ENCODE measurements around the gene LRRC8B.

DNA sequence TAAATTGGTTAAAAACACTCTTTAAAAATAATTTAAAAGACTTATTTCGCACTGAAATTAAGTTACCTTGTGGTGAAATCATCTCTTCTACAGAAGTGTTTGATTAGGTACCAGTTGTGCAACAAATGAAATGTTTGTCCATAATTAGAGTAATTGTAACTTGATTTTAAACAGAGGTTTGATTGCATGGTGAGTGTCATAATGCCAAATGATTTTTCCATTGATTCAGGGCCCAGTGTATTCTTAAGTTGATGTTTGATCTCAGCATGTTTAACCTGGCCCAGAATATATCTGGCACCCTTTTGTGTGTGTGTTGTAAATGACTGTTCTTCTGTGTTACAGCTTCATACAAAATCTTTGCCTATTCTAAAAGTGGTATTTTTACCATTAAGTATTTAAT lies 28.5 kb downstream of the LRRC8B start:
- TF ChIP-seq HDAC1 (IDR thresholded peaks at IDR 0.05) (no peak), POLR2AphosphoS5 (IDR thresholded peaks at IDR 0.05; ENCODE audit: control insufficient read depth, insufficient read depth, low read depth, low read length) (no peak), JUN (IDR thresholded peaks at IDR 0.05; ENCODE audit: borderline replicate concordance, low read depth, low read length) (no peak), JUN (CRISPR knock-in tag; IDR thresholded peaks at IDR 0.05; ENCODE audit: borderline replicate concordance) (no peak), THRAP3 (IDR thresholded peaks at IDR 0.05; ENCODE audit: borderline replicate concordance) (no peak), ZNF212 (CRISPR knock-in tag; IDR thresholded peaks at IDR 0.05) (no peak), TAF1 (IDR thresholded peaks at IDR 0.05; ENCODE audit: control insufficient read depth, extremely low read depth, insufficient read depth, low read length, severe bottlenecking) (no peak), DACH1 (IDR thresholded peaks at IDR 0.05; ENCODE audit: partially characterized antibody) (no peak), ARID2 (IDR thresholded peaks at IDR 0.05) (no peak)
- TF ChIP-seq, protein P1, sequence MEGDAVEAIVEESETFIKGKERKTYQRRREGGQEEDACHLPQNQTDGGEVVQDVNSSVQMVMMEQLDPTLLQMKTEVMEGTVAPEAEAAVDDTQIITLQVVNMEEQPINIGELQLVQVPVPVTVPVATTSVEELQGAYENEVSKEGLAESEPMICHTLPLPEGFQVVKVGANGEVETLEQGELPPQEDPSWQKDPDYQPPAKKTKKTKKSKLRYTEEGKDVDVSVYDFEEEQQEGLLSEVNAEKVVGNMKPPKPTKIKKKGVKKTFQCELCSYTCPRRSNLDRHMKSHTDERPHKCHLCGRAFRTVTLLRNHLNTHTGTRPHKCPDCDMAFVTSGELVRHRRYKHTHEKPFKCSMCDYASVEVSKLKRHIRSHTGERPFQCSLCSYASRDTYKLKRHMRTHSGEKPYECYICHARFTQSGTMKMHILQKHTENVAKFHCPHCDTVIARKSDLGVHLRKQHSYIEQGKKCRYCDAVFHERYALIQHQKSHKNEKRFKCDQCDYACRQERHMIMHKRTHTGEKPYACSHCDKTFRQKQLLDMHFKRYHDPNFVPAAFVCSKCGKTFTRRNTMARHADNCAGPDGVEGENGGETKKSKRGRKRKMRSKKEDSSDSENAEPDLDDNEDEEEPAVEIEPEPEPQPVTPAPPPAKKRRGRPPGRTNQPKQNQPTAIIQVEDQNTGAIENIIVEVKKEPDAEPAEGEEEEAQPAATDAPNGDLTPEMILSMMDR (IDR thresholded peaks at IDR 0.05 in 2 of 3, conservative IDR thresholded peaks at IDR 0.05 in 1 of 3; ENCODE audit: insufficient read depth in 2 of 3, low read depth in 1 of 3, low read length in 3 of 3), result no peak
